Stimulated activated CD4-positive, alpha-beta T cell treated with anti-CD3 and anti-CD28 coated beads, Interleukin-1b, Interleukin-23, amount 100 ng/mL, for 24 hours (primary cell): Measurements from ENCODE around the gene ARHGAP8.

Experiments
- DNase-seq, 4 experiments: peaks; one replicate each; pipeline ENCODE4 v3.0.0-alpha.2; 2020; ENCODE audit warnings: low read depth in 4 of 4, low spot score in 1 of 4

Gene ARHGAP8

GRCh38 chr22:44724859-44725258, 27.5 kb upstream of the ARHGAP8 start:
- DNase-seq: no peak

- DNase-seq: no peak
Observed at GRCh38 chr22:44726439-44726838, 25.9 kb upstream of the ARHGAP8 start.

GRCh38 chr22:44727148-44727547, 25.2 kb upstream of the ARHGAP8 start:
- no peak for DNase-seq

GRCh38 chr22:44727709-44728108, 24.7 kb upstream of the ARHGAP8 start:
- no peak for DNase-seq

GRCh38 chr22:44728761-44729324, 23.5 kb upstream of the ARHGAP8 start:
- DNase-seq: no peak

- DNase-seq: no peak
Observed at GRCh38 chr22:44729391-44730021, 22.9 kb upstream of the ARHGAP8 start.

- no peak for DNase-seq
Observed at GRCh38 chr22:44730022-44730393, 22.4 kb upstream of the ARHGAP8 start.

GRCh38 chr22:44730490-44731356, 21.7 kb upstream of the ARHGAP8 start:
- no peak for DNase-seq

GRCh38 chr22:44731357-44731970, 20.9 kb upstream of the ARHGAP8 start:
- no peak for DNase-seq

- DNase-seq: no peak
Observed at GRCh38 chr22:44732017-44732561, 20.3 kb upstream of the ARHGAP8 start.

GRCh38 chr22:44732661-44733060, 19.7 kb upstream of the ARHGAP8 start:
- DNase-seq: no peak

GRCh38 chr22:44733426-44734106, 18.8 kb upstream of the ARHGAP8 start:
- no peak for DNase-seq

- no peak for DNase-seq
Observed at GRCh38 chr22:44734278-44734677, 18.1 kb upstream of the ARHGAP8 start.

GRCh38 chr22:44734801-44735517, 17.4 kb upstream of the ARHGAP8 start:
- DNase-seq: no peak

- DNase-seq: peak; percentile 70 to 88 (median 76)
Observed at GRCh38 chr22:44735518-44736428, 16.6 kb upstream of the ARHGAP8 start.

- no peak for DNase-seq
Observed at GRCh38 chr22:44736581-44737405, 15.6 kb upstream of the ARHGAP8 start.

- DNase-seq: no peak
Observed at GRCh38 chr22:44737406-44738346, 14.7 kb upstream of the ARHGAP8 start.
